Activated CD4-positive, alpha-beta T cell treated with anti-CD3 and anti-CD28 coated beads for 36 hours (primary cell): Measurements from ENCODE around the gene DDIT3. TPM values are rescaled to one million over a fixed set of nuclear protein-coding genes. Genes with fewer than 3 reads are reported as not detected.

Experiments used
- ATAC-seq: fragments of 200-7000 bp; cut with Tn5 transposase; one replicate; pipeline ENCODE4 v1.10.0; 2021; ENCODE audit warnings: mild to moderate bottlenecking, moderate library complexity
- CTCF ChIA-PET: fragments of 350-600 bp; sonication (Branson Sonifier 250); formaldehyde crosslinking; loops from one replicate; lab custom pipeline; 2021; ENCODE audit warnings: antibody characterized with exemption; lab: Charles Lee
- POLR2A ChIA-PET: fragments of 350-600 bp; sonication (Branson Sonifier 250); formaldehyde crosslinking; loops from one replicate; lab custom pipeline; 2021; ENCODE audit warnings: antibody characterized with exemption, inconsistent platforms; lab: Charles Lee
- DNase-seq: peaks from one replicate; pipeline ENCODE4 v3.0.0-alpha.2; 2020
- H3K27ac Mint-ChIP-seq: one replicate; pipeline ENCODE4 v1.8.0; 2021; ENCODE audit warnings: mixed read lengths
- H3K27me3 Mint-ChIP-seq: one replicate; pipeline ENCODE4 v1.8.0; 2021; ENCODE audit warnings: mixed read lengths
- H3K36me3 Mint-ChIP-seq: one replicate; pipeline ENCODE4 v1.8.0; 2021; ENCODE audit warnings: low read depth, mixed read lengths
- H3K4me1 Mint-ChIP-seq: one replicate; pipeline ENCODE4 v1.8.0; 2021; ENCODE audit warnings: mixed read lengths
- H3K4me3 Mint-ChIP-seq: one replicate; pipeline ENCODE4 v1.8.0; 2021; ENCODE audit warnings: mild to moderate bottlenecking, moderate library complexity, mixed read lengths
- H3K9me3 Mint-ChIP-seq: one replicate; pipeline ENCODE4 v1.8.0; 2021; ENCODE audit warnings: low read depth, mixed read lengths
- intact Hi-C, 2 experiments: fragments of 100-400 bp; cut with DNase I in 1 of 2; cut with micrococcal nuclease in 1 of 2; formaldehyde crosslinking; loops; one replicate each; pipeline versions ENCODE4 v1.14.2 to v1.15.1; 2022 to 2024; cut with DNase I, micrococcal nuclease
- total RNA-seq, 2 experiments: library from RNA; stranded (reverse); gene quantifications; one replicate each; pipeline ENCODE4 v1.2.3, GENCODE V29; 2021

The DDIT3 gene
- total RNA-seq, 2 experiments from 2014 or later: 31.2 to 32.2 TPM

- ChIA-PET CTCF (interaction anchor here (0.6 to 1.4 kb wide), 2 partner anchors 12 to 86 kb away, joined by 3 to 5 read pairs; no protein-coding TSS in a partner anchor), POLR2A (no interaction called here)
- Mint-ChIP-seq H3K27ac (no peak overlapping the region), H3K4me3 (no peak overlapping the region), H3K9me3 (no peaks in the 10 kb centered on the region), H3K4me1 (peaks cover 2% of the 10 kb centered on the region), H3K27me3 (no peaks in the 10 kb centered on the region), H3K36me3 (peaks cover 41% of the 10 kb centered on the region)
- ATAC-seq: no peak
- intact Hi-C loops: no loop called here
- no peak for DNase-seq
Observed at GRCh38 chr12:57534991-57535543, 14.8 kb upstream of the DDIT3 start.

GRCh38 chr12:57534250-57534649 lies 13.9 kb upstream of the DDIT3 start:
- DNase-seq (no peak), ATAC-seq (no peak)
- H3K27me3 Mint-ChIP-seq: no peaks in the 10 kb centered on the region
- CTCF ChIA-PET: interaction anchor here (0.7 to 1.4 kb wide), 3 partner anchors 8 to 104 kb away, joined by 3 to 5 read pairs (median 4); no protein-coding TSS in a partner anchor
- intact Hi-C loops: no loop called here
- no peak overlapping the region for H3K4me3 Mint-ChIP-seq
- peaks cover 48% of the 10 kb centered on the region for H3K36me3 Mint-ChIP-seq
- POLR2A ChIA-PET: interaction anchor here (0.7 kb wide), 1 partner anchor 17 kb away, joined by 3 read pairs; no protein-coding TSS in a partner anchor
- H3K9me3 Mint-ChIP-seq: no peaks in the 10 kb centered on the region
- H3K4me1 Mint-ChIP-seq: peaks cover 2% of the 10 kb centered on the region
- H3K27ac Mint-ChIP-seq: no peak overlapping the region

GRCh38 chr12:57533108-57533507 lies 12.8 kb upstream of the DDIT3 start:
- peaks cover 52% of the 10 kb centered on the region for H3K36me3 Mint-ChIP-seq
- no peaks in the 10 kb centered on the region for H3K9me3 Mint-ChIP-seq
- ChIA-PET POLR2A (no interaction called here), CTCF (interaction anchor here (0.8 to 1.4 kb wide), 2 partner anchors 9 to 19 kb away, joined by 3 to 6 read pairs; no protein-coding TSS in a partner anchor)
- intact Hi-C loops: no loop called here
- ATAC-seq (no peak), DNase-seq (no peak)
- H3K4me1 Mint-ChIP-seq: peaks cover under 1% of the 10 kb centered on the region
- H3K4me3 Mint-ChIP-seq: no peak overlapping the region
- H3K27me3 Mint-ChIP-seq: no peaks in the 10 kb centered on the region
- no peak overlapping the region for H3K27ac Mint-ChIP-seq

- POLR2A ChIA-PET: interaction anchor here (0.7 to 2.0 kb wide), 2 partner anchors 15 to 56 kb away, joined by 4 to 13 read pairs; partner anchors contain the start of gene DCTN2
- Mint-ChIP-seq H3K27ac (peak overlapping the region; percentile 19), H3K27me3 (no peaks in the 10 kb centered on the region), H3K9me3 (no peaks in the 10 kb centered on the region), H3K4me3 (no peak overlapping the region), H3K36me3 (peaks cover 53% of the 10 kb centered on the region), H3K4me1 (no peaks in the 10 kb centered on the region)
- ATAC-seq (no peak), DNase-seq (no peak)
- CTCF ChIA-PET: interaction anchor here (0.6 to 0.9 kb wide), 3 partner anchors 30 to 199 kb away, joined by 3 to 4 read pairs (median 3); no protein-coding TSS in a partner anchor
- intact Hi-C loops: no loop called here
Observed at GRCh38 chr12:57531836-57532235, 11.5 kb upstream of the DDIT3 start.

- DNase-seq: no peak
- no peak overlapping the region for H3K4me3 Mint-ChIP-seq
- ChIA-PET CTCF (interaction anchor here (0.7 kb wide), 2 partner anchors 8 to 56 kb away, joined by 3 read pairs; no protein-coding TSS in a partner anchor), POLR2A (interaction anchor here (0.5 to 2.0 kb wide), 2 partner anchors 17 to 28 kb away, joined by 3 to 4 read pairs; partner anchors contain the start of gene DCTN2)
- H3K36me3 Mint-ChIP-seq: peaks cover 52% of the 10 kb centered on the region
- ATAC-seq: no peak
- H3K4me1 Mint-ChIP-seq: peaks cover 2% of the 10 kb centered on the region
- intact Hi-C loops: no loop called here
- H3K27ac Mint-ChIP-seq: no peak overlapping the region
- H3K27me3 Mint-ChIP-seq: no peaks in the 10 kb centered on the region
- H3K9me3 Mint-ChIP-seq: no peaks in the 10 kb centered on the region
Observed at GRCh38 chr12:57530396-57531142, 10.3 kb upstream of the DDIT3 start.

GRCh38 chr12:57529831-57530230 lies 9.5 kb upstream of the DDIT3 start:
- peaks cover 8% of the 10 kb centered on the region for H3K4me1 Mint-ChIP-seq
- ChIA-PET POLR2A (interaction anchor here (2.0 kb wide), 1 partner anchor 17 kb away, joined by 4 read pairs; the partner anchor contains the start of gene DCTN2), CTCF (no interaction called here)
- H3K27me3 Mint-ChIP-seq: no peaks in the 10 kb centered on the region
- no peak overlapping the region for H3K4me3 Mint-ChIP-seq
- peaks cover 47% of the 10 kb centered on the region for H3K36me3 Mint-ChIP-seq
- no peaks in the 10 kb centered on the region for H3K9me3 Mint-ChIP-seq
- intact Hi-C loops: no loop called here
- no peak overlapping the region for H3K27ac Mint-ChIP-seq
- ATAC-seq: no peak
- DNase-seq: no peak

GRCh38 chr12:57528831-57529555 lies 8.7 kb upstream of the DDIT3 start:
- POLR2A ChIA-PET: interaction anchor here (0.8 kb wide), 1 partner anchor 27 kb away, joined by 4 read pairs; no protein-coding TSS in a partner anchor
- no peak for ATAC-seq
- Mint-ChIP-seq H3K4me1 (peaks cover 15% of the 10 kb centered on the region), H3K27ac (no peak overlapping the region), H3K9me3 (no peaks in the 10 kb centered on the region), H3K27me3 (no peaks in the 10 kb centered on the region), H3K36me3 (peaks cover 51% of the 10 kb centered on the region), H3K4me3 (no peak overlapping the region)
- no peak for DNase-seq
- intact Hi-C loops: no loop called here
- CTCF ChIA-PET: no interaction called here

- POLR2A ChIA-PET: no interaction called here
- H3K27me3 Mint-ChIP-seq: no peaks in the 10 kb centered on the region
- no peak overlapping the region for H3K27ac Mint-ChIP-seq
- H3K4me1 Mint-ChIP-seq: peaks cover 23% of the 10 kb centered on the region
- H3K36me3 Mint-ChIP-seq: peaks cover 53% of the 10 kb centered on the region
- H3K4me3 Mint-ChIP-seq: no peak overlapping the region
- no peaks in the 10 kb centered on the region for H3K9me3 Mint-ChIP-seq
- DNase-seq: no peak
- intact Hi-C loops: no loop called here
- ATAC-seq: no peak
- CTCF ChIA-PET: interaction anchor here (0.6 kb wide), 1 partner anchor 57 kb away, joined by 4 read pairs; no protein-coding TSS in a partner anchor
Observed at GRCh38 chr12:57528176-57528575, 7.9 kb upstream of the DDIT3 start.

GRCh38 chr12:57527184-57527583 lies 6.9 kb upstream of the DDIT3 start:
- intact Hi-C loops: no loop called here
- DNase-seq: no peak
- CTCF ChIA-PET: no interaction called here
- peaks cover 24% of the 10 kb centered on the region for H3K4me1 Mint-ChIP-seq
- peaks cover 43% of the 10 kb centered on the region for H3K36me3 Mint-ChIP-seq
- no peaks in the 10 kb centered on the region for H3K27me3 Mint-ChIP-seq
- ATAC-seq: no peak
- H3K9me3 Mint-ChIP-seq: no peaks in the 10 kb centered on the region
- peak overlapping the region; percentile 47 for H3K27ac Mint-ChIP-seq
- no peak overlapping the region for H3K4me3 Mint-ChIP-seq
- POLR2A ChIA-PET: no interaction called here

GRCh38 chr12:57526477-57527126 lies 6.3 kb upstream of the DDIT3 start:
- H3K36me3 Mint-ChIP-seq: peaks cover 38% of the 10 kb centered on the region
- ChIA-PET CTCF (interaction anchor here (1.4 kb wide), 1 partner anchor 8 kb away, joined by 4 read pairs; no protein-coding TSS in a partner anchor), POLR2A (interaction anchor here (0.8 to 0.9 kb wide), 2 partner anchors 12 to 20 kb away, joined by 3 to 5 read pairs; no protein-coding TSS in a partner anchor)
- ATAC-seq (no peak), DNase-seq (no peak)
- no peak overlapping the region for H3K4me3 Mint-ChIP-seq
- H3K4me1 Mint-ChIP-seq: peaks cover 30% of the 10 kb centered on the region
- no peak overlapping the region for H3K27ac Mint-ChIP-seq
- no peaks in the 10 kb centered on the region for H3K27me3 Mint-ChIP-seq
- intact Hi-C loops: no loop called here
- H3K9me3 Mint-ChIP-seq: no peaks in the 10 kb centered on the region
